Neural cell (in vitro differentiated cells): ENCODE data around the gene ERICH2. TPM values are rescaled to one million over a fixed set of nuclear protein-coding genes. Genes with fewer than 3 reads are reported as not detected.

Experiments
- H2AFZ ChIP-seq: fragments of 200-600, 300-800 bp; sonication (generic), shearing (Covaris generic); 2 replicates; pipeline ENCODE4 v1.6.0; 2014; ENCODE audit warnings: low read depth, mild to moderate bottlenecking, antibody characterized with exemption, low read length, moderate library complexity
- H3F3A ChIP-seq: fragments of 200-600 bp; shearing (Covaris generic); 2 replicates; pipeline ENCODE4 v1.6.1; 2016; ENCODE audit warnings: mild to moderate bottlenecking, moderate library complexity, mixed read lengths, antibody characterized with exemption, low read length; ENCODE audit not compliant: insufficient read depth, poor library complexity, severe bottlenecking
- H3K27ac ChIP-seq: fragments of 200-600, 300-800 bp; sonication (generic), shearing (Covaris generic); 2 replicates; pipeline ENCODE4 v1.5.1; 2014; ENCODE audit warnings: mild to moderate bottlenecking, low read length, moderate library complexity
- H3K27me3 ChIP-seq: fragments of 300-800, 200-600 bp; sonication (generic), shearing (Covaris generic); 2 replicates; pipeline ENCODE4 v1.6.0; 2014; ENCODE audit warnings: mild to moderate bottlenecking, low read depth, low read length, moderate library complexity; ENCODE audit not compliant: insufficient read depth
- H3K36me3 ChIP-seq: fragments of 300-800, 200-600 bp; sonication (generic), shearing (Covaris generic); 2 replicates; pipeline ENCODE4 v1.5.1; 2014; ENCODE audit warnings: mild to moderate bottlenecking, antibody characterized with exemption, low read length, moderate library complexity; ENCODE audit not compliant: insufficient read depth
- H3K4me2 ChIP-seq: fragments of 300-800, 200-600 bp; sonication (generic), shearing (Covaris generic); 2 replicates; pipeline ENCODE4 v1.6.0; 2014; ENCODE audit warnings: mild to moderate bottlenecking, low read length
- H3K4me3 ChIP-seq: fragments of 300-800, 200-600 bp; sonication (generic), shearing (Covaris generic); 2 replicates; pipeline ENCODE4 v1.5.1; 2014; ENCODE audit warnings: mild to moderate bottlenecking, low read length, moderate library complexity
- H3K79me2 ChIP-seq: fragments of 200-600 bp; shearing (Covaris generic); replicated peaks from 2 replicates; pipeline ENCODE4 v1.6.0; 2014; ENCODE audit warnings: mild to moderate bottlenecking, low read length, moderate library complexity; ENCODE audit not compliant: insufficient read depth
- H3K9ac ChIP-seq: fragments of 300-800, 200-600 bp; sonication (generic), shearing (Covaris generic); 2 replicates; pipeline ENCODE4 v1.6.1; 2016; ENCODE audit warnings: mild to moderate bottlenecking, low read length, mixed read lengths
- H3K9me2 ChIP-seq: fragments of 200-600 bp; shearing (Covaris generic); 2 replicates; pipeline ENCODE4 v1.6.1; 2016; ENCODE audit warnings: mild to moderate bottlenecking, low read length, mixed read lengths; ENCODE audit not compliant: insufficient read depth
- H3K9me3 ChIP-seq: fragments of 200-600, 300-800 bp; sonication (generic), shearing (Covaris generic); 2 replicates; pipeline ENCODE4 v1.6.1; 2016; ENCODE audit warnings: mild to moderate bottlenecking, mixed run types, low read length, moderate library complexity, mixed read lengths
- H4K20me1 ChIP-seq: fragments of 200-600 bp; shearing (Covaris generic); 2 replicates; pipeline ENCODE4 v1.6.1; 2016; ENCODE audit warnings: mild to moderate bottlenecking, mixed run types; ENCODE audit not compliant: insufficient read depth
- EP300 ChIP-seq: fragments of 450-650 bp; conservative IDR thresholded peaks from 2 replicates; pipeline ENCODE4 v1.6.1; 2014; ENCODE audit warnings: antibody characterized with exemption, mild to moderate bottlenecking, moderate library complexity; ENCODE audit not compliant: poor library complexity, severe bottlenecking
- EZH2 ChIP-seq: fragments of 200-600, 300-800 bp; shearing (Covaris generic), sonication (generic); IDR thresholded peaks from 2 replicates; pipeline ENCODE4 v1.6.1; 2014; ENCODE audit warnings: antibody characterized with exemption, low read length, borderline replicate concordance, mild to moderate bottlenecking; ENCODE audit not compliant: insufficient read depth, poor library complexity, severe bottlenecking
- MXI1 ChIP-seq: fragments of 450-650 bp; conservative IDR thresholded peaks from 2 replicates; pipeline ENCODE4 v1.6.1; 2014; ENCODE audit warnings: antibody characterized with exemption, mild to moderate bottlenecking; ENCODE audit not compliant: poor library complexity, severe bottlenecking
- POLR2AphosphoS5 ChIP-seq: IDR thresholded peaks from 2 replicates; pipeline ENCODE4 v1.6.1; 2012
- RAD21 ChIP-seq: fragments of 450-650 bp; conservative IDR thresholded peaks from 2 replicates; pipeline ENCODE4 v1.6.1; 2014; ENCODE audit warnings: antibody characterized with exemption, mild to moderate bottlenecking, moderate library complexity
- SMC3 ChIP-seq: fragments of 450-650 bp; conservative IDR thresholded peaks from 2 replicates; pipeline ENCODE4 v1.6.1; 2014; ENCODE audit warnings: antibody characterized with exemption, mild to moderate bottlenecking, moderate library complexity; ENCODE audit not compliant: poor library complexity
- TAF1 ChIP-seq: IDR thresholded peaks from 2 replicates; pipeline ENCODE4 v1.6.1; 2012; ENCODE audit warnings: low read depth
- polyA plus RNA-seq: library from polyadenylated mRNA; depleted of rRNA; stranded (reverse); fragments of >200 nt; gene quantifications from 2 replicates; pipeline ENCODE4 v1.2.3, GENCODE V29; 2014
- TF ChIP-seq, protein P1 (sequence below): IDR thresholded peaks from 2 replicates; pipeline ENCODE4 v1.6.1; 2012; ENCODE audit warnings: borderline replicate concordance
- TF ChIP-seq, protein P2 (sequence below): fragments of 450-650 bp; IDR thresholded peaks from 2 replicates; pipeline ENCODE4 v1.5.1; 2014; ENCODE audit warnings: antibody characterized with exemption, mild to moderate bottlenecking, moderate library complexity; ENCODE audit not compliant: poor library complexity, severe bottlenecking

ERICH2 gene
- polyA plus RNA-seq, 1 donor from 2014 or later = 1.3 TPM

DNA sequence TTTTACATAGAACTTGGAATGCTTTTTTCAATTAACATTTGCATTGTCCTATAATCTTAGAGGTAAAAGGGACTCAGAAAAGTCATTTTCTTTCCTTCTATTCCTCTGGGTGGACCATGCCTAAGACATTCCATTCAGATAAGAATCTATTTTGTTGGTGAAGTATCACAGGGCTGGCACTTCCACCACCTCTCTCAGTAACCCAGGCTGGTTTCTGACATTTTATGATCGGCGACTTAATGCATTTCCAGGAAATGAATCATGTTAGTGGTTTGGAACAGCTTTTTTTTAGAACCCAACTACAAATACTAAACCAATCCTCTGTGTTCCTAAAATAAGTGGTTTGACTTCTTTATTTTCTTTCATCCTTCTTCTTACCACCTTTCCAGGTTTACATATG lies 73.5 kb downstream of the ERICH2 start:
- Histone ChIP-seq H3F3A (no peaks in the 10 kb centered on the region), H3K79me2 (no peaks in the 10 kb centered on the region), H4K20me1 (no peaks in the 10 kb centered on the region), H3K36me3 (no peaks in the 10 kb centered on the region), H3K27me3 (no peaks in the 10 kb centered on the region), H3K9me3 (no peaks in the 10 kb centered on the region), H3K9ac (no peak overlapping the region), H2AFZ (no peak overlapping the region), H3K9me2 (no peaks in the 10 kb centered on the region), H3K4me2 (no peak overlapping the region), H3K4me3 (no peak overlapping the region), H3K27ac (no peak overlapping the region)
- TF ChIP-seq MXI1 (no peak), RAD21 (no peak), POLR2AphosphoS5 (no peak), EZH2 (no peak), EP300 (no peak), SMC3 (no peak), TAF1 (no peak)
- TF ChIP-seq, protein P1, sequence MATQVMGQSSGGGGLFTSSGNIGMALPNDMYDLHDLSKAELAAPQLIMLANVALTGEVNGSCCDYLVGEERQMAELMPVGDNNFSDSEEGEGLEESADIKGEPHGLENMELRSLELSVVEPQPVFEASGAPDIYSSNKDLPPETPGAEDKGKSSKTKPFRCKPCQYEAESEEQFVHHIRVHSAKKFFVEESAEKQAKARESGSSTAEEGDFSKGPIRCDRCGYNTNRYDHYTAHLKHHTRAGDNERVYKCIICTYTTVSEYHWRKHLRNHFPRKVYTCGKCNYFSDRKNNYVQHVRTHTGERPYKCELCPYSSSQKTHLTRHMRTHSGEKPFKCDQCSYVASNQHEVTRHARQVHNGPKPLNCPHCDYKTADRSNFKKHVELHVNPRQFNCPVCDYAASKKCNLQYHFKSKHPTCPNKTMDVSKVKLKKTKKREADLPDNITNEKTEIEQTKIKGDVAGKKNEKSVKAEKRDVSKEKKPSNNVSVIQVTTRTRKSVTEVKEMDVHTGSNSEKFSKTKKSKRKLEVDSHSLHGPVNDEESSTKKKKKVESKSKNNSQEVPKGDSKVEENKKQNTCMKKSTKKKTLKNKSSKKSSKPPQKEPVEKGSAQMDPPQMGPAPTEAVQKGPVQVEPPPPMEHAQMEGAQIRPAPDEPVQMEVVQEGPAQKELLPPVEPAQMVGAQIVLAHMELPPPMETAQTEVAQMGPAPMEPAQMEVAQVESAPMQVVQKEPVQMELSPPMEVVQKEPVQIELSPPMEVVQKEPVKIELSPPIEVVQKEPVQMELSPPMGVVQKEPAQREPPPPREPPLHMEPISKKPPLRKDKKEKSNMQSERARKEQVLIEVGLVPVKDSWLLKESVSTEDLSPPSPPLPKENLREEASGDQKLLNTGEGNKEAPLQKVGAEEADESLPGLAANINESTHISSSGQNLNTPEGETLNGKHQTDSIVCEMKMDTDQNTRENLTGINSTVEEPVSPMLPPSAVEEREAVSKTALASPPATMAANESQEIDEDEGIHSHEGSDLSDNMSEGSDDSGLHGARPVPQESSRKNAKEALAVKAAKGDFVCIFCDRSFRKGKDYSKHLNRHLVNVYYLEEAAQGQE = no peak
- TF ChIP-seq, protein P2, sequence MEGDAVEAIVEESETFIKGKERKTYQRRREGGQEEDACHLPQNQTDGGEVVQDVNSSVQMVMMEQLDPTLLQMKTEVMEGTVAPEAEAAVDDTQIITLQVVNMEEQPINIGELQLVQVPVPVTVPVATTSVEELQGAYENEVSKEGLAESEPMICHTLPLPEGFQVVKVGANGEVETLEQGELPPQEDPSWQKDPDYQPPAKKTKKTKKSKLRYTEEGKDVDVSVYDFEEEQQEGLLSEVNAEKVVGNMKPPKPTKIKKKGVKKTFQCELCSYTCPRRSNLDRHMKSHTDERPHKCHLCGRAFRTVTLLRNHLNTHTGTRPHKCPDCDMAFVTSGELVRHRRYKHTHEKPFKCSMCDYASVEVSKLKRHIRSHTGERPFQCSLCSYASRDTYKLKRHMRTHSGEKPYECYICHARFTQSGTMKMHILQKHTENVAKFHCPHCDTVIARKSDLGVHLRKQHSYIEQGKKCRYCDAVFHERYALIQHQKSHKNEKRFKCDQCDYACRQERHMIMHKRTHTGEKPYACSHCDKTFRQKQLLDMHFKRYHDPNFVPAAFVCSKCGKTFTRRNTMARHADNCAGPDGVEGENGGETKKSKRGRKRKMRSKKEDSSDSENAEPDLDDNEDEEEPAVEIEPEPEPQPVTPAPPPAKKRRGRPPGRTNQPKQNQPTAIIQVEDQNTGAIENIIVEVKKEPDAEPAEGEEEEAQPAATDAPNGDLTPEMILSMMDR = no peak

DNA sequence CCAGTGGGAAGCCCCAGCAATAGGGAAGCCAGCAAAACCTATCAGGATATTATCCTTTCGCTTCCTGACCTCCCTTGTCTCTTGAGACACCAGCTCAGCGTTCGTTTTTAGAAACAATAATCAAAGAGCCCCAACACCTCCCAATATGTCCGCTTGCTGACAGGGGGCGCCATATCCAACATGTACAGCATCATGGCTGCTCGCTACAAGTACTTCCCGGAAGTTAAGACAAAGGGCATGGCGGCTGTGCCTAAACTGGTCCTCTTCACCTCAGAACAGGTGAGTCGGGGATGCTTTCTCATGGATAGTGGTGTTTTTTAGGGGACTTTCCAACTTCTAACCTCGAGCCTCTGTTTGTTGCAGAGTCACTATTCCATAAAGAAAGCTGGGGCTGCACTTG lies 75.2 kb downstream of the ERICH2 start:
- Histone ChIP-seq H2AFZ (no peak overlapping the region), H3K4me3 (no peak overlapping the region), H3K4me2 (no peak overlapping the region), H3F3A (no peaks in the 10 kb centered on the region), H3K27me3 (no peaks in the 10 kb centered on the region), H3K9ac (no peak overlapping the region), H3K9me3 (no peaks in the 10 kb centered on the region), H3K9me2 (no peaks in the 10 kb centered on the region), H4K20me1 (no peaks in the 10 kb centered on the region), H3K36me3 (no peaks in the 10 kb centered on the region), H3K79me2 (no peaks in the 10 kb centered on the region), H3K27ac (no peak overlapping the region)
- TF ChIP-seq POLR2AphosphoS5 = no peak
- no peak for TF ChIP-seq RAD21
- TF ChIP-seq EZH2 = no peak
- TF ChIP-seq, protein P2 = no peak
- TF ChIP-seq EP300 = no peak
- no peak for TF ChIP-seq MXI1
- no peak for TF ChIP-seq SMC3
- TF ChIP-seq, protein P1 = no peak
- no peak for TF ChIP-seq TAF1
